H1 (cell line): ENCODE results near the gene DES.

Experiments
- ASH2L ChIP-seq: fragments of 200-600, 300-600 bp; sonication (generic); IDR thresholded peaks from one replicate; pipeline ENCODE4 v1.7.1; 2017; ENCODE audit warnings: low read length
- GABPA ChIP-seq: IDR thresholded peaks from 2 replicates; pipeline ENCODE4 v1.6.1; 2011; ENCODE audit warnings: mild to moderate bottlenecking, low read length, moderate library complexity, borderline replicate concordance; ENCODE audit not compliant: insufficient read depth
- HDAC6 ChIP-seq: IDR thresholded peaks from one replicate; pipeline ENCODE4 v1.7.1; 2012; ENCODE audit warnings: low read depth, mild to moderate bottlenecking, inconsistent platforms, low read length, moderate library complexity
- POLR2AphosphoS5 ChIP-seq: IDR thresholded peaks from 2 replicates; pipeline ENCODE4 v1.6.1; 2011; ENCODE audit warnings: low read depth, low read length
- RNF2 ChIP-seq: fragments of 200-900, 300-1000 bp; sonication (generic); IDR thresholded peaks from 2 replicates; pipeline ENCODE4 v1.7.1; 2016; ENCODE audit warnings: borderline replicate concordance, low read depth, mild to moderate bottlenecking, antibody characterized with exemption, low read length; ENCODE audit not compliant: poor library complexity, severe bottlenecking; ENCODE audit errors: missing control alignments
- SIRT6 ChIP-seq: IDR thresholded peaks from one replicate; pipeline ENCODE4 v1.7.1; 2012; ENCODE audit warnings: low read length, inconsistent platforms
- SIX5 ChIP-seq: IDR thresholded peaks from 2 replicates; pipeline ENCODE4 v1.6.1; 2011; ENCODE audit warnings: mild to moderate bottlenecking, low read depth, low read length
- SP1 ChIP-seq: IDR thresholded peaks from 2 replicates; pipeline ENCODE4 v1.6.1; 2011; ENCODE audit warnings: low read depth, low read length
- SP2 ChIP-seq: IDR thresholded peaks from 2 replicates; pipeline ENCODE4 v1.6.1; 2012; ENCODE audit warnings: mild to moderate bottlenecking, low read length, inconsistent platforms
- ZNF274 ChIP-seq: IDR thresholded peaks from 2 replicates; pipeline ENCODE4 v1.7.0; 2012; ENCODE audit warnings: low read length, borderline replicate concordance; ENCODE audit errors: extremely low read depth
- TF ChIP-seq, protein P1 (sequence below), 3 experiments: IDR thresholded peaks; 1 replicate in 2 of 3; 2 replicates in 1 of 3; pipeline versions ENCODE4 v1.5.1 to v1.6.1; 2011; ENCODE audit warnings: low read length in 3 of 3, mild to moderate bottlenecking in 3 of 3, inconsistent platforms in 2 of 3, low read depth in 1 of 3, moderate library complexity in 1 of 3; ENCODE audit not compliant: insufficient read depth in 1 of 3; ENCODE audit errors: control extremely low read depth in 1 of 3
- TF ChIP-seq, protein P2 (sequence below): IDR thresholded peaks from 2 replicates; pipeline ENCODE4 v1.6.1; 2011; ENCODE audit warnings: low read length, improper control_type of control experiment

DNA sequence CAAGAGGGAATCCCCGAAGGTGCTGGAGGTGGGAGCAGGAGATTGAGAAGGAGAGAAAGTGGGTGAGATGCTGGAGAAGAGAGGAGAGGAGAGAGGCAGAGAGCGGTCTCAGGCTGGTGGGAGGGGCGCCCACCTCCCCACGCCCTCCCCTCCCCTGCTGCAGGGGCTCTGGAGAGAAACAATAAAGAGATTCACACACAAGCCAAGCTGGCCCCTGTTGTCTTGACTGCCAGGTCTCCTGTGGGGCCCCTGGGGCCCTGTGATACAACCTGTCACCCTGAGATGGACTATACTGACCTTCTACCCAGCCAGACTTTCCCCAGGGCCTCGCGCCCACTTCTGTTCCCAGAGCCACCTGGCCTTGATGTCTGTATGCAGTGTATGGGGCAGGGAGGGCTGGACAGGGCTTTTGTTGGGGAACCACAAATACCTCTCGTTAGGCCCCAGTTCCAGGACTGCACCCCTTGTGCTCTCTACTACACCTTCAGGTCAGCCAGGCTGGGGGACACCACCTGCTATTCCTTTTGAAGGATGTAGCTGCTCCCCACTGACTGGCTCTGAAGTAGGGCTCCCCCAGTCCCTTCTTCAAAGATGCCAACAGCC lies 8.5 kb downstream of the DES start:
- no peak for TF ChIP-seq POLR2AphosphoS5
- no peak for TF ChIP-seq ZNF274
- no peak for TF ChIP-seq SP2
- TF ChIP-seq ASH2L: no peak
- TF ChIP-seq, protein P1, sequence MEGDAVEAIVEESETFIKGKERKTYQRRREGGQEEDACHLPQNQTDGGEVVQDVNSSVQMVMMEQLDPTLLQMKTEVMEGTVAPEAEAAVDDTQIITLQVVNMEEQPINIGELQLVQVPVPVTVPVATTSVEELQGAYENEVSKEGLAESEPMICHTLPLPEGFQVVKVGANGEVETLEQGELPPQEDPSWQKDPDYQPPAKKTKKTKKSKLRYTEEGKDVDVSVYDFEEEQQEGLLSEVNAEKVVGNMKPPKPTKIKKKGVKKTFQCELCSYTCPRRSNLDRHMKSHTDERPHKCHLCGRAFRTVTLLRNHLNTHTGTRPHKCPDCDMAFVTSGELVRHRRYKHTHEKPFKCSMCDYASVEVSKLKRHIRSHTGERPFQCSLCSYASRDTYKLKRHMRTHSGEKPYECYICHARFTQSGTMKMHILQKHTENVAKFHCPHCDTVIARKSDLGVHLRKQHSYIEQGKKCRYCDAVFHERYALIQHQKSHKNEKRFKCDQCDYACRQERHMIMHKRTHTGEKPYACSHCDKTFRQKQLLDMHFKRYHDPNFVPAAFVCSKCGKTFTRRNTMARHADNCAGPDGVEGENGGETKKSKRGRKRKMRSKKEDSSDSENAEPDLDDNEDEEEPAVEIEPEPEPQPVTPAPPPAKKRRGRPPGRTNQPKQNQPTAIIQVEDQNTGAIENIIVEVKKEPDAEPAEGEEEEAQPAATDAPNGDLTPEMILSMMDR (IDR thresholded peaks at IDR 0.05; ENCODE audit: control extremely low read depth in 1 of 3, insufficient read depth in 1 of 3, low read depth in 1 of 3, low read length in 3 of 3): no peak
- no peak for TF ChIP-seq RNF2
- TF ChIP-seq, protein P2, sequence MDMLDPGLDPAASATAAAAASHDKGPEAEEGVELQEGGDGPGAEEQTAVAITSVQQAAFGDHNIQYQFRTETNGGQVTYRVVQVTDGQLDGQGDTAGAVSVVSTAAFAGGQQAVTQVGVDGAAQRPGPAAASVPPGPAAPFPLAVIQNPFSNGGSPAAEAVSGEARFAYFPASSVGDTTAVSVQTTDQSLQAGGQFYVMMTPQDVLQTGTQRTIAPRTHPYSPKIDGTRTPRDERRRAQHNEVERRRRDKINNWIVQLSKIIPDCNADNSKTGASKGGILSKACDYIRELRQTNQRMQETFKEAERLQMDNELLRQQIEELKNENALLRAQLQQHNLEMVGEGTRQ: no peak
- no peak for TF ChIP-seq SIRT6
- TF ChIP-seq SIX5: no peak
- no peak for TF ChIP-seq HDAC6
- no peak for TF ChIP-seq SP1
- no peak for TF ChIP-seq GABPA
